ENCODE measurements around the gene PPP1R9B.

Gene PPP1R9B

GRCh38 chr17:50187394-50187725 is 36.9 kb upstream of the PPP1R9B start:
- H3K4me3 ChIP-seq (replicated peaks; ENCODE audit: low read depth, low read length), result no peak overlapping the region
- no peak for TF ChIP-seq CTCF (IDR thresholded peaks at IDR 0.05; ENCODE audit: low read depth, low read length, missing control alignments)

GRCh38 chr17:50186661-50187393 is 36.4 kb upstream of the PPP1R9B start:
- TF ChIP-seq CTCF (IDR thresholded peaks at IDR 0.05; ENCODE audit: low read depth, low read length, missing control alignments), result no peak
- H3K4me3 ChIP-seq (replicated peaks; ENCODE audit: low read depth, low read length), result no peak overlapping the region
- no peak for DNase-seq (ENCODE audit: extremely low read depth, low read depth)

More at GRCh38 chr17:50187394-50187725, 36.9 kb upstream of the PPP1R9B start:
- DNase-seq (ENCODE audit: extremely low read depth, low read depth), result no peak

- no peak for DNase-seq (ENCODE audit: extremely low read depth, low read depth)
- no peak for TF ChIP-seq CTCF (IDR thresholded peaks at IDR 0.05; ENCODE audit: low read depth, low read length, missing control alignments)
- H3K4me3 ChIP-seq (replicated peaks; ENCODE audit: low read depth, low read length), result no peak overlapping the region
These were observed 35.4 kb upstream of the PPP1R9B start for GRCh38 chr17:50185631-50186471.

- DNase-seq (ENCODE audit: extremely low read depth, low read depth), result no peak
- no peak for TF ChIP-seq CTCF (IDR thresholded peaks at IDR 0.05; ENCODE audit: low read depth, low read length, missing control alignments)
These were observed 34.3 kb upstream of the PPP1R9B start for GRCh38 chr17:50184611-50185398.

GRCh38 chr17:50184064-50184463 is 33.6 kb upstream of the PPP1R9B start:
- DNase-seq (ENCODE audit: extremely low read depth, low read depth), result no peak
- no peak overlapping the region for H3K4me3 ChIP-seq (replicated peaks; ENCODE audit: low read depth, low read length)
- peak; percentile 34 for TF ChIP-seq CTCF (IDR thresholded peaks at IDR 0.05; ENCODE audit: low read depth, low read length, missing control alignments)

More at GRCh38 chr17:50184611-50185398, 34.3 kb upstream of the PPP1R9B start:
- no peak overlapping the region for H3K4me3 ChIP-seq (replicated peaks; ENCODE audit: low read depth, low read length)

- DNase-seq (ENCODE audit: extremely low read depth, low read depth), result no peak
- no peak for TF ChIP-seq CTCF (IDR thresholded peaks at IDR 0.05; ENCODE audit: low read depth, low read length, missing control alignments)
- H3K4me3 ChIP-seq (replicated peaks; ENCODE audit: low read depth, low read length), result no peak overlapping the region
These were observed 33.0 kb upstream of the PPP1R9B start for GRCh38 chr17:50183421-50183994.
